Measurements from ENCODE around the gene MITF.

MITF gene

DNA sequence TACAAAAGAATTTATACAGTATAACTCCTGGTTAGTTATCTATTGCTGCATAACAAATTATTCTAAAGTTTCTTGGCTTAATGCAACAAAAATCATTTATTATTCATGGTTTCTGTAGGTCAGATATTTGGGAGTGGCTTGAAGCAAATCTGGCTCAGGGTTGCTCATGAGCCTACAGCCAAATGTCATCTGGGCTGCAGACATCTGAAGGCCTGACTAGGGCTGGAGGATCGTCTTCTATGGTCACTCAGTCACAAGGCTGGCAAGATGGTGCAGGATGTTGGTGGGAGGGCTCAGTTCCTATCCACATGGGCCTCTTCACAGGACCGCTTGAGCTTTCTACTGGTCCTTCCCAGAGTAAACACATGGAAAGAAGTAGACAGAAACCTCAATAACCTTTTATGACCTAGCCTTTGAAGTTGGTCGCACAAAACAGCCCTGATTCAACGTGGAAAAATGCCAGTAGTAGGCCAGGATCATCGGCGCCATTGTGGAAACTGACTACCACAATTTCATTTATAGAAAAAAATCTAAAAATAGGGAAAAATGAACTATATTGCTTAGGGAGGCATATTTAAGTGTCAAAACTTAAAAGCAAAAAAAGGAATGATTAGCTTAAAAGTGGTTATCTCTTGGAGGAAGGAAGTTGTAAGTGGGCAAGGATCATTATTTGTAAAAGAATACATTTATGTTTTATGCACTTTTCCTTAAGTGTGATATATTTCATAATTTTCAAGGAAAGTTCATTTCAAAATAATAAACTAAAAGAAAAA, 9.9 kb upstream of the MITF start:
- DNase-seq, result no peak

- no peak for DNase-seq
These were observed 8.2 kb upstream of the MITF start for GRCh38 chr3:69731080-69731479.

- no peak for DNase-seq
These were observed 3.4 kb upstream of the MITF start for GRCh38 chr3:69735893-69736292.

- no peak for DNase-seq
These were observed 1.9 kb upstream of the MITF start for GRCh38 chr3:69737392-69737791.

DNA sequence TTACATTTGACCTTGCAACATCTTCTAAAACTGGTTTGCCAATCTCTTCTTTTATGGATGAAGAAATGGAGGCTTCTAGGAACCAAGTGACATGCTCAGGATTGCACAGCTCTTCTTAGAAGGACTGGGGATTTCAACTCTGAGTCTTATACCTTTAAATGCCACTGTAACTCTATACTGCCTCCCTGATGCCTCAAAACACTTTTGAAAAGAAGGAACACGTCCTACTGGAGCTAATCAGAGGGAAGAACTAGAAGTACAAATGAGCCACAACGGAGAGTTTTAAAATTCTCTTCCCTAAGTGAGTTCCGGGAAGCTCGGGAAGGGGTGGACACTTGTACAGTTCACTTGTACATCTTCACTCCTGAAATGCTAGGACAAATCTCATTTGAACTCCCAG, 949 bp upstream of the MITF start:
- DNase-seq, result no peak

- DNase-seq, result no peak
These were observed 433 bp upstream of the MITF start for GRCh38 chr3:69738859-69739203.

- no peak for DNase-seq
These were observed 1.1 kb downstream of the MITF start for GRCh38 chr3:69740103-69741021.

GRCh38 chr3:69741032-69741767, 1.9 kb downstream of the MITF start:
- no peak for DNase-seq

GRCh38 chr3:69742391-69742790, 3.1 kb downstream of the MITF start:
- DNase-seq, result no peak

DNA sequence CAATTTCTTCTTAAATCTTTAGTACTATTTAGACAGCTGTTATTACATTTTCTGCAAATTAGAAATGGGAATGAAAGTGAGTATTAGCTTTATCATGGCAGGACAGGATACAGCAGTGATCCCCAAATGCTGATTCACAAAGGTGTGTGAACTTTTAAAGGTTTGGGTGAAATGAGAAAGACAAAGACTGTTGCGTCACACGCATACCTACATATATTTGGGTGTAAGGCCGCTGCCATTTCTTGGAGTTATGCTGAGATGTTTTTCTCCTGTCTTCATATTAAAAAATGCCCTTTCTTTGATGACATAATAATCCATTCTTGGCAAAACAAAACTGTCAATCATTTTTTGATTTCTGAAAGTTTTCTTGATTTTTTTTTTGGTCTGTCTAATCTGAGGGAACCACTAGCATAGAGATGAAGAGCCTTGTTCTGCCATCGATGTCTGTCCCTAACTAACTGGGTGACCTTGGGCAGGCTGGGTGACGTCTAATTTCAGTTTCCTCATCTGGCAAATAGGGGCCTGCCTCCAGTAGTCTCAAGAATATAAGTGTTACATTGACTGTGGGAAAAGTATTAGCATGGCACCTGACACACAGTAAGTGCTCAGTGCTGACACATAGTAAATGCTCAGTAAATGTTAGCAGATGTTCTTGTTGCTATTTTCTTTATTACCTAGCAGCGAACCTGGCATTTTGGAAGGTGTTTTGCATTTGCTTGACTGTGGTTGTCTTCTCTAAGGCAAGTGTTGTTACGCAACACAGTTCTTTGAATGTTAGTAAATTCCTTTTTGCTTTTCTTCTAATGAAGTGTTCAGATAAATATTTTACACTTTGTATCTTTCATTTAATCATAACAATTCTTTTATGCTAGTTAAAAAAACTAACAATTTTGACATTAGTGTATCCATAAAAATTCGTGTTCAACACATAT, 5.0 kb downstream of the MITF start:
- no peak for DNase-seq

- DNase-seq, result no peak
These were observed 6.2 kb downstream of the MITF start for GRCh38 chr3:69745505-69745904.

DNA sequence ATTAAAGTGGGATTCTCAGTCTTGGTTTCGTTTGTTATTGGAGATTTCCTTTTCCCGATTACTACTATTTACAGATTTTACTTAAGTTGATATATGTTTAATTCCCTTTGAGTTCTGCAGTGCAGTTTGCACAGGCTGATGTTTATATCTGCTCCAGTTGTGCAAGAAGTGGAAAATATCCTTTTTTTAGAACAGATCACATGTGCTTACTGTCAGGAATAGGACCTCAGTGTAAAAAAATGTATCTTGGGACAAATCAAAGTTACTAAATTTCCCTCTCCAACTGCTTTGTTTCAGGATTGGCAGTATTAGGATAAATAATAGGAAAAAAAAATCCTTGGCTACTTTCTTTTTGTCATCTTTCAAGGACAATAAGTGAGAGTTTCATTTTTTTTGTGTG, 6.9 kb downstream of the MITF start:
- no peak for DNase-seq

GRCh38 chr3:69747511-69748258, 8.4 kb downstream of the MITF start:
- no peak for DNase-seq

DNA sequence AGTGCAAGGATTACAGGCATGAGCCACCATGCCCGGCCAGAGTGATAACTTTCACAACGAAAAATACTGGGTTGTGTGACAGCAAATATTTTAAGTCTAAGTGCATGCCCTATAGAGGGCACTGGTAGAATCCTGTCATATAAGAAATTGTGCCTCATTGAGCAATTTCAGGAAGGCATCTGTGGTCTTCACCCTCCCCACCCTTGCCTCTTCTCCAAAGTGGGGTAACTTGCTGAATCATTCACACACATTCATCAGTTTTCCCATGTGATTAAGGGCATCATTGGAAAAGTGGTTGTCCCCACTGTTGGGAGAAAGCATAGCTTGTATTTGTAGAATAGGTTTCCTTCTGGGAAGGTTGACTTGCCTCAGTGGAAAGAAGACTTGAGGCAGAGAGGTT, 9.2 kb downstream of the MITF start:
- DNase-seq, result no peak

DNA sequence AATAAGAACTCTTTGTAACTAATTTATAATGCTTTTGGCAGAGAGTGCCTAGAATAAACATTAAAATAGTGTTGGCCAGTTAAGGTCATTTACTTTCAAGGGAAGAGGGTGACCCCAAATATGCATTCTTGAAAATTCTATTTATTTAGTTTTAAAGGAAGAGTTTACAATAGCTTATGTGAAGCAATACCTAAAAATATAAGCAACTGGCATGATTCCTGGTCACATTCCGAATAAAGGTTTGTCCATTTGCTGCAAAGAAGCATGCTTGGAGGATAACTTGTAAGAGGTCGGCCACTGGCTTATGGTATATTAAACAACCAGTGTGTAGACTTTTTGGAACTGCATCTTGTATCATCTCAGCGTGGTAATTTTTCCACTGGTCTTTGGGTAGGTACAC, 10.2 kb downstream of the MITF start:
- DNase-seq, result no peak

DNA sequence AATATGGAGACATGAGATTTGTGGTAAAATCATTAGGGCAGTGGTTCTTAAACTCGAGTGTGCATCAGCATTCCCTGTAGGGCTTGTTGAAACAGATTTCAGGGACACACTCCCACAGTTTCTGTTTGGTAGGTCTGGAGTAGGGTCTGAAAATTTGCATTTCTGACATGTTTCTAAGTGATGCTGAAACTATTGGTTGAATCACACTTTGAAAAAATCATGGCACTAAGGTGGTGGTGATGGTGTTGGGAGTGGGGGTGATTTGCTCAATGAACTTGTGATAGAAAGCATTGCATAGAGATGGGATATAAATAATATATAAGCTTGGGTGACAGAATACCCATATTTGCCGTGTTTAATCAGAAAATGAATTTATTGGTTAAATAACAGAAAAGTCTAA, 11.3 kb downstream of the MITF start:
- DNase-seq, result no peak

DNA sequence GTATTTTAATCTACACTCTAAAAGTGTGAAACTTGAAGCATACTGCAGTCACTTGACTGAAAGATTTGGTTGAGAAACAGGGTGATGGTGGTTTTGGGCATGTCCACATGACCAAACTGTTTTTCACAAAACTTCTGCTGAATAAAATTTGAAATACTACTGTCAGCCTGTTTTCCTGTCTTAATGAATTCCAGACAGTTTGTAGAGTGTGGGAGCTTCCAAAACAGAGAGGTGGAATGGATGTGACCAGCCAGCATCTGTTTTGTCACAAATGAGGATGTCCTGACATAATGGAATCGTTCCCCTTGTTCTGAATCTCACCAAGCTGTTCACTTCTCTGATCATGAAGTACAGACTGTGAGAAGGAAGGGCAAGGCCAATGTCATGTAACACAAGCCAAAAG, 11.8 kb downstream of the MITF start:
- DNase-seq, result no peak

- no peak for DNase-seq
These were observed 13.0 kb downstream of the MITF start for GRCh38 chr3:69752241-69752640.

- no peak for DNase-seq
These were observed 14.0 kb downstream of the MITF start for GRCh38 chr3:69753179-69753775.

DNA sequence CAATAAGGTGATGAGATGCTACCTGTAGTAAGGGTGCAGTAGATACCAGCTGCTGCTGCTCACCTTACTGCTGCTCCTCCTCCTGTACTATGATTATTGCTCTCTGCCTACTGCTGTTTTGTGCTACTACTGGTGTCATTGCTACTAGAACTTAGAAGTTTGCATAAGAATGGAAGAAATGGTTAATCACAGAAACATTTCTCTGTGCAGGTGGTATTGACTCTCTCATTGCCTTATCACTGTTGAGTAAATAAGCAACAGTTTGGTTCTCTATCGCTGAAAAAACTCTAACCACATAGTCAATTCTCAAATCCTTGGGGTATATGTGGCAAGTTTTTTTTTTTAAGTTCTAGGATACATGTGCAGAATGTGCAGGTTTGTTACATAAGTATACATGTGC, 16.5 kb downstream of the MITF start:
- no peak for DNase-seq

All from CD4-positive, alpha-beta T cell treated with Interleukin-4 for 4 hours (primary cell).